ENCODE results near the gene KCNQ1. TPM values are rescaled to one million over a fixed set of nuclear protein-coding genes. Genes with fewer than 3 reads are reported as not detected.

Gene KCNQ1
- total and polyA plus RNA-seq, 2 experiments from 2014 or later, result 0.45 to 0.87 TPM

GRCh38 chr11:2825261-2825888 lies 380.6 kb downstream of the KCNQ1 start:
- H3K36me3 ChIP-seq (ENCODE audit: insufficient read depth), result no peaks in the 10 kb centered on the region
- peaks cover 4% of the 10 kb centered on the region; the same call in 1 of the 2 replicates for H3K27me3 ChIP-seq (ENCODE audit: insufficient read depth)
- H3K27me3 Mint-ChIP-seq (ENCODE audit: insufficient read depth, low read depth, poor library complexity), result peaks cover 40% of the 10 kb centered on the region
- no peak overlapping the region for H3K4me3 Mint-ChIP-seq
- peaks cover 14% of the 10 kb centered on the region for H3K4me1 Mint-ChIP-seq
- no peak for DNase-seq (ENCODE audit: low spot score)
- H3K27ac ChIP-seq (ENCODE audit: low read depth), result no peak overlapping the region
- peaks cover 48% of the 10 kb centered on the region for H3K9me3 Mint-ChIP-seq
- peaks cover 35% of the 10 kb centered on the region for H3K36me3 Mint-ChIP-seq (ENCODE audit: low read depth)
- no peaks in the 10 kb centered on the region for H3K9me2 ChIP-seq (ENCODE audit: insufficient read depth)
- no peak overlapping the region for H2AFZ ChIP-seq
- no peaks in the 10 kb centered on the region for H4K20me1 ChIP-seq (replicated peaks; ENCODE audit: insufficient read depth)
- H3K79me2 ChIP-seq (replicated peaks; ENCODE audit: insufficient read depth), result no peaks in the 10 kb centered on the region
- no peak overlapping the region for H3K4me3 ChIP-seq
- peak; percentile 26; the same call in 2 of the 3 replicates for ATAC-seq
- no peak overlapping the region for H3K27ac Mint-ChIP-seq
- TF ChIP-seq, protein P1, sequence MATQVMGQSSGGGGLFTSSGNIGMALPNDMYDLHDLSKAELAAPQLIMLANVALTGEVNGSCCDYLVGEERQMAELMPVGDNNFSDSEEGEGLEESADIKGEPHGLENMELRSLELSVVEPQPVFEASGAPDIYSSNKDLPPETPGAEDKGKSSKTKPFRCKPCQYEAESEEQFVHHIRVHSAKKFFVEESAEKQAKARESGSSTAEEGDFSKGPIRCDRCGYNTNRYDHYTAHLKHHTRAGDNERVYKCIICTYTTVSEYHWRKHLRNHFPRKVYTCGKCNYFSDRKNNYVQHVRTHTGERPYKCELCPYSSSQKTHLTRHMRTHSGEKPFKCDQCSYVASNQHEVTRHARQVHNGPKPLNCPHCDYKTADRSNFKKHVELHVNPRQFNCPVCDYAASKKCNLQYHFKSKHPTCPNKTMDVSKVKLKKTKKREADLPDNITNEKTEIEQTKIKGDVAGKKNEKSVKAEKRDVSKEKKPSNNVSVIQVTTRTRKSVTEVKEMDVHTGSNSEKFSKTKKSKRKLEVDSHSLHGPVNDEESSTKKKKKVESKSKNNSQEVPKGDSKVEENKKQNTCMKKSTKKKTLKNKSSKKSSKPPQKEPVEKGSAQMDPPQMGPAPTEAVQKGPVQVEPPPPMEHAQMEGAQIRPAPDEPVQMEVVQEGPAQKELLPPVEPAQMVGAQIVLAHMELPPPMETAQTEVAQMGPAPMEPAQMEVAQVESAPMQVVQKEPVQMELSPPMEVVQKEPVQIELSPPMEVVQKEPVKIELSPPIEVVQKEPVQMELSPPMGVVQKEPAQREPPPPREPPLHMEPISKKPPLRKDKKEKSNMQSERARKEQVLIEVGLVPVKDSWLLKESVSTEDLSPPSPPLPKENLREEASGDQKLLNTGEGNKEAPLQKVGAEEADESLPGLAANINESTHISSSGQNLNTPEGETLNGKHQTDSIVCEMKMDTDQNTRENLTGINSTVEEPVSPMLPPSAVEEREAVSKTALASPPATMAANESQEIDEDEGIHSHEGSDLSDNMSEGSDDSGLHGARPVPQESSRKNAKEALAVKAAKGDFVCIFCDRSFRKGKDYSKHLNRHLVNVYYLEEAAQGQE (IDR thresholded peaks at IDR 0.05; ENCODE audit: unreplicated experiment), result no peak
- TF ChIP-seq NANOG (IDR thresholded peaks at IDR 0.05; ENCODE audit: borderline replicate concordance) (no peak), EZH2 (IDR thresholded peaks at IDR 0.05; ENCODE audit: low read depth, unreplicated experiment) (no peak)
- 0 out of 2 replicates have a peak overlapping the region, but pooled peaks have one; percentile 48 for H3K4me2 ChIP-seq
- no peaks in the 10 kb centered on the region for H3F3A ChIP-seq (replicated peaks; ENCODE audit: low read depth)
- H3K4me1 ChIP-seq (ENCODE audit: insufficient read depth), result no peaks in the 10 kb centered on the region; the same call in 1 of the 2 replicates

GRCh38 chr11:2825889-2826678 lies 381.3 kb downstream of the KCNQ1 start:
- no peak overlapping the region; the same call in 1 of the 2 replicates for H3K27ac Mint-ChIP-seq
- H3K4me1 Mint-ChIP-seq, result peaks cover 14% of the 10 kb centered on the region
- H3K27me3 ChIP-seq (ENCODE audit: insufficient read depth), result peaks cover 4% of the 10 kb centered on the region; the same call in 1 of the 2 replicates
- peak overlapping the region; percentile 20; the same call in 1 of the 3 replicates for H3K4me3 Mint-ChIP-seq
- peaks cover 35% of the 10 kb centered on the region for H3K36me3 Mint-ChIP-seq (ENCODE audit: low read depth)
- H3F3A ChIP-seq (replicated peaks; ENCODE audit: low read depth), result no peaks in the 10 kb centered on the region
- no peaks in the 10 kb centered on the region; the same call in 1 of the 2 replicates for H3K4me1 ChIP-seq (ENCODE audit: insufficient read depth)
- ATAC-seq (peak; percentile 63), DNase-seq (ENCODE audit: low spot score) (no peak)
- peak overlapping the region; percentile 48; the same call in 1 of the 2 replicates for H3K4me2 ChIP-seq
- H3K9me3 Mint-ChIP-seq, result peaks cover 50% of the 10 kb centered on the region
- no peaks in the 10 kb centered on the region for H4K20me1 ChIP-seq (replicated peaks; ENCODE audit: insufficient read depth)
- no peaks in the 10 kb centered on the region for H3K36me3 ChIP-seq (ENCODE audit: insufficient read depth)
- H3K9me2 ChIP-seq (ENCODE audit: insufficient read depth), result no peaks in the 10 kb centered on the region
- H3K79me2 ChIP-seq (replicated peaks; ENCODE audit: insufficient read depth), result no peaks in the 10 kb centered on the region
- no peak overlapping the region for H3K4me3 ChIP-seq
- H2AFZ ChIP-seq, result peak overlapping the region; percentile 63; the same call in 1 of the 2 replicates
- TF ChIP-seq, protein P2, sequence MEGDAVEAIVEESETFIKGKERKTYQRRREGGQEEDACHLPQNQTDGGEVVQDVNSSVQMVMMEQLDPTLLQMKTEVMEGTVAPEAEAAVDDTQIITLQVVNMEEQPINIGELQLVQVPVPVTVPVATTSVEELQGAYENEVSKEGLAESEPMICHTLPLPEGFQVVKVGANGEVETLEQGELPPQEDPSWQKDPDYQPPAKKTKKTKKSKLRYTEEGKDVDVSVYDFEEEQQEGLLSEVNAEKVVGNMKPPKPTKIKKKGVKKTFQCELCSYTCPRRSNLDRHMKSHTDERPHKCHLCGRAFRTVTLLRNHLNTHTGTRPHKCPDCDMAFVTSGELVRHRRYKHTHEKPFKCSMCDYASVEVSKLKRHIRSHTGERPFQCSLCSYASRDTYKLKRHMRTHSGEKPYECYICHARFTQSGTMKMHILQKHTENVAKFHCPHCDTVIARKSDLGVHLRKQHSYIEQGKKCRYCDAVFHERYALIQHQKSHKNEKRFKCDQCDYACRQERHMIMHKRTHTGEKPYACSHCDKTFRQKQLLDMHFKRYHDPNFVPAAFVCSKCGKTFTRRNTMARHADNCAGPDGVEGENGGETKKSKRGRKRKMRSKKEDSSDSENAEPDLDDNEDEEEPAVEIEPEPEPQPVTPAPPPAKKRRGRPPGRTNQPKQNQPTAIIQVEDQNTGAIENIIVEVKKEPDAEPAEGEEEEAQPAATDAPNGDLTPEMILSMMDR (conservative IDR thresholded peaks at IDR 0.05; ENCODE audit: low read depth in 2 of 2), result no peak
- no peak for TF ChIP-seq ETS1 (IDR thresholded peaks at IDR 0.05)
- no peak for TF ChIP-seq CREB1 (CRISPR knock-in tag; IDR thresholded peaks at IDR 0.05; ENCODE audit: low read depth)
- H3K27me3 Mint-ChIP-seq (ENCODE audit: insufficient read depth, low read depth, poor library complexity), result peaks cover 43% of the 10 kb centered on the region
- H3K27ac ChIP-seq (ENCODE audit: low read depth), result no peak overlapping the region

Data from GM23338 (cell line).